ENCODE results near the gene COLEC11. TPM values are rescaled to one million over a fixed set of nuclear protein-coding genes. Genes with fewer than 3 reads are reported as not detected.

The COLEC11 gene
- total RNA-seq, 1 donor from 2014 or later, result 1.5 TPM

- no peaks in the 10 kb centered on the region for H3K27me3 ChIP-seq
- H3K36me3 ChIP-seq, result no peaks in the 10 kb centered on the region
- H3K4me3 ChIP-seq, result no peak overlapping the region
- DNase-seq (peak; percentile 46), ATAC-seq (no peak)
- no peaks in the 10 kb centered on the region for H3K9me3 ChIP-seq
- H3K27ac ChIP-seq, result no peak overlapping the region
- intact Hi-C loops (cut with DNase I), result no loop called here
- no peaks in the 10 kb centered on the region for H3K4me1 ChIP-seq
- no peak for TF ChIP-seq CTCF (IDR thresholded peaks at IDR 0.05)
These were observed 75.5 kb downstream of the COLEC11 start for GRCh38 chr2:3670376-3670775.

GRCh38 chr2:3670941-3671340 lies 76.0 kb downstream of the COLEC11 start:
- Histone ChIP-seq H3K4me3 (no peak overlapping the region), H3K27ac (no peak overlapping the region), H3K27me3 (no peaks in the 10 kb centered on the region), H3K9me3 (no peaks in the 10 kb centered on the region), H3K4me1 (no peaks in the 10 kb centered on the region), H3K36me3 (no peaks in the 10 kb centered on the region)
- DNase-seq (peak; percentile 32), ATAC-seq (no peak)
- intact Hi-C loops (cut with DNase I), result no loop called here
- no peak for TF ChIP-seq CTCF (IDR thresholded peaks at IDR 0.05)

GRCh38 chr2:3672861-3673678 lies 78.2 kb downstream of the COLEC11 start:
- peak; percentile 58 for DNase-seq
- intact Hi-C loops (cut with DNase I), result no loop called here
- H3K4me3 ChIP-seq, result no peak overlapping the region
- TF ChIP-seq CTCF (IDR thresholded peaks at IDR 0.05), result no peak
- no peaks in the 10 kb centered on the region for H3K4me1 ChIP-seq
- no peaks in the 10 kb centered on the region for H3K27me3 ChIP-seq
- H3K9me3 ChIP-seq, result no peaks in the 10 kb centered on the region
- no peak overlapping the region for H3K27ac ChIP-seq
- no peaks in the 10 kb centered on the region for H3K36me3 ChIP-seq
- no peak for ATAC-seq

DNA sequence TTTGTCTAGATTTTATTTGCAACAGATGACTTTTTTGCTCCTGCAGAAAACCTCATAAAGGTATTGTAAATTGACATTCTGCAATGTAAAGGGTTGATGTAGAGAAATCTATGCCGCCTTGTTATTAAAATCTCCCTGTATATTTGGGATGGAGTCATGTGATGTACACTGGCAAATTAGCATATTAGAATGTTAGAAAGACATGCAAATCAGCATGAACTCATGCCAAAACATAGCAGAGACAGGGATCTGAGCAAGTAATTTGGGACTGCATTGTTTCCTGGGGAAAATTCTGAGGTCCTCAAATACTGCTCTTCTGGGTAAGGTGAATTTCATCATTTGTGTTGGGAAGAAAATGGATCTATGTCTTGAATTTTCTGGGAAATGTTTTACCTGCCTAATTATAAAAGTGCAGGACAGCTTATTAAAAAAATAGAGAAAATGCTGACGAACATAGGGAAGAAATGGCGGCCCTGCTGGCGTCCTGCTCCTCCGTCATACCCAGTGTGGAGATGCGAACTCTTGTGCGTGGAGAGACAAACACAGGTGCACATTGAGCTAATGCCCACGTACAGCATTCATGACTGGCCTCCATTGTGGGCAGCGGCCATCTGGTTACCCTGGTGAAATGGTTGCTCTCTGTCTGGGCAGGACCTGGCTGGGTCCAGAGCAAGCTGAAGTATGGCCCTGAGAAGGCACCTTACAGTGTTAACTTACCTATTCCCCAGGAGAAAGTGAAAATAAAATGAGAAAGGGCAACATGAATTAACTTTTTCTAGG lies 79.3 kb downstream of the COLEC11 start:
- Histone ChIP-seq H3K4me3 (no peak overlapping the region), H3K36me3 (no peaks in the 10 kb centered on the region), H3K9me3 (no peaks in the 10 kb centered on the region), H3K4me1 (no peaks in the 10 kb centered on the region), H3K27ac (no peak overlapping the region), H3K27me3 (no peaks in the 10 kb centered on the region)
- ATAC-seq (no peak), DNase-seq (peak; percentile 31)
- intact Hi-C loops (cut with DNase I), result no loop called here
- no peak for TF ChIP-seq CTCF (IDR thresholded peaks at IDR 0.05)

DNA sequence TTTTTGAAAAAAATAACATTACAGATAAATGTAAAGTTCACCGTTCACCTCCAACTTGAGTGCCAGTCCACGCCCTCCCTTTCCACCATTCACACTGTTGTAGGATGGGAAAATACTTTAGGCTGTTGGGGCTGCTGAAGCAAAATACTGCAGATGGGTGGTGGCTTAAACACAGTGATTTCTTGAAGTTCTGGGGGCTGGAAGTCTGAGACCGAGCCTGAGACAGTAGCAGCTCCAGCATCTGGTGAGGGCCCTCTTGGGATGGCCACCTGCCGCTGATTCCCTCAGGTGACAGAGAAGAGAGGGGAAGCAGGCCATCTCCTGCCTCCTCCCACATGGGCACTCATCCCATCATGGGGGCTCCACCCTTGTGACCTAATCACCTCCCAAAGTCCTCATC lies 80.8 kb downstream of the COLEC11 start:
- ATAC-seq (no peak), DNase-seq (peak; percentile 19)
- H3K27ac ChIP-seq, result no peak overlapping the region
- no peaks in the 10 kb centered on the region for H3K27me3 ChIP-seq
- H3K9me3 ChIP-seq, result no peaks in the 10 kb centered on the region
- no peaks in the 10 kb centered on the region for H3K4me1 ChIP-seq
- no peaks in the 10 kb centered on the region for H3K36me3 ChIP-seq
- intact Hi-C loops (cut with DNase I), result no loop called here
- no peak overlapping the region for H3K4me3 ChIP-seq
- no peak for TF ChIP-seq CTCF (IDR thresholded peaks at IDR 0.05)
